ENCODE data around the gene EPHA6.

The EPHA6 gene

DNA sequence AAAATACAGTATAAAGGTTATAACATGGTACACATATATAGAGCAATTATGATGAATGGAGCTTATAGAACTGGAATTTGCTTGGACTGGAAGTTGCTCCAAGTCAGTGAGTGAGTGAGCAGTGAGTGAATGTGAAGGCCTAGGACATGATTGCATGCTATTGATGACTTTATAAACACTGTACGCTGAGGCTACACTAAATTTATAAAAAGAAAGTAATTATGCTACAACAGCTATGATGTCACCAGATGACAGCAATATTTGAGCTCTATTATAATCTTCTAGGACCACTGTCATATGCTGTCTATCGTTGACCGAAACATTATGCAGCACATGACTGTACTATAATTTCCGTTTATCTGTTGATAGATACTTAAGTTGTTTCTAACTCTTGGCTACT lies 463.3 kb downstream of the EPHA6 start:
- TF ChIP-seq POLR2A (IDR thresholded peaks at IDR 0.05; ENCODE audit: low read length) = no peak
- TF ChIP-seq GATA1 (IDR thresholded peaks at IDR 0.05; ENCODE audit: low read depth, low read length) = no peak
- no peak for DNase-seq

DNA sequence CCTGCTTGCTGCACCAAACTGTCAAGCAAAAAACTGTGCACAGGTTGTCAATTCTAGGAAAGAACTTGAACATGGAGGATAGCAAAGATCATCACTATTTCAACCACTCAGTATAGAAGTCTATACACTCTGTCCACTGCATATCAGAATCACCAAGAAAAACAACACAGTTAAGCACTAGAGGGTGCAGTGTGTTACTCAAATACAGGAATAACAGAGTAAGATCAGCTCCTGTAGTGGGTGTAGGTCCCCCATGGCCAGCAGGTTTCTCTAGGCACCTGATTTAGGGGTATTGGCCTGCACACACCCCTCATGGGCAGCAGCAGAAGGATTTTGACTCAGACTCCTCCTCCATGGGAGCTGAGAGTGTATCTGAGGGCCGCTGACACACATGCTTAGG lies 464.1 kb downstream of the EPHA6 start:
- no peak for TF ChIP-seq POLR2A (IDR thresholded peaks at IDR 0.05; ENCODE audit: low read length)
- TF ChIP-seq GATA1 (IDR thresholded peaks at IDR 0.05; ENCODE audit: low read depth, low read length) = no peak

DNA sequence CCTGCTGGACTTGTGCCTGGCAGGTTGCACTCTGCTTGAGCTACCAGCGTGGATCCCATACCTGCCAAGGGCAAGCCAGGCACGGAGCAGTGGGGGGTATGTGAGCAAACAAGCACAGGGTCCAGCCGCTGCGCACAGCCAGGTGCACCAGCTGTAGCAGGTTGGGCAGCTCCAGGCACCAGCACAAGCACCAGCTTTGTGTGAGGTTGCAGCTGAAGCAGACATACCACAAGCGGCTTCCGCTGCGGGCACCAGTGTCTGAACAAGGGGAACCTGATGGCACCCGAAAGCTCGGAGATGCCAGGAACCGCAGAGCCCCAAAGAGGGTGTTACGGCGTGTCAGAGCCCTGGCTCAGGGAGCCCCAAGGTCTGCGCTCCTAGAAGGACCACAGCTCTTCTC lies 477.5 kb downstream of the EPHA6 start:
- no peak for DNase-seq
- TF ChIP-seq POLR2A (IDR thresholded peaks at IDR 0.05; ENCODE audit: low read length) = no peak
- no peak for TF ChIP-seq GATA1 (IDR thresholded peaks at IDR 0.05; ENCODE audit: low read depth, low read length)

More for the DNA sequence above, 464.1 kb downstream of the EPHA6 start:
- no peak for DNase-seq

DNA sequence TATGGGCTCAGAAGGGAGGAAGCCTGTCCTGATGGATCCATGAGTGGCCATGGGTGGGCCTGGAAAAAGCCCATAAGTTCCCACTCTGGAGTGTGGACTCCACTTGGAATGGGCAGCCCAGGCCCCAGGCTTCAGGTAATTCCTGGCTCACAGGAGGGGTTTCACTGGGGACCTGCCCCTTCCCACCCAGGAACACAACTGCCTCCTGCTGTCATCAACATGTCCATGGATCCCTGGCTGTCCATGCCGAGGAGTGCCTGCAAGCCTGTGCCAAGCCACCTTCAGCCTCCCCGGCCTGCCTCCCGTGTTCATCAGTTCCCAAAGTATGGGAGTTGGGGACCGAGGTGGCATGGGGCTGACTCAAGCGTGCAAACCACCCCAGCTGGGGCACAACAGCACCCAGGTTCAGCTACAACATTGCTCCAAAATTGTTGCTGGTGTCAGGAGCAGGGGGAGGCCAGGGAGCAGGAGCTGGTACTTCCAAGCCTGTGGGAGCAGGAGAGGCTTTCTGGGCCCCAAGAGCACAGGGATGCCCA lies 479.3 kb downstream of the EPHA6 start:
- no peak for TF ChIP-seq POLR2A (IDR thresholded peaks at IDR 0.05; ENCODE audit: low read length)
- no peak for TF ChIP-seq GATA1 (IDR thresholded peaks at IDR 0.05; ENCODE audit: low read depth, low read length)

DNA sequence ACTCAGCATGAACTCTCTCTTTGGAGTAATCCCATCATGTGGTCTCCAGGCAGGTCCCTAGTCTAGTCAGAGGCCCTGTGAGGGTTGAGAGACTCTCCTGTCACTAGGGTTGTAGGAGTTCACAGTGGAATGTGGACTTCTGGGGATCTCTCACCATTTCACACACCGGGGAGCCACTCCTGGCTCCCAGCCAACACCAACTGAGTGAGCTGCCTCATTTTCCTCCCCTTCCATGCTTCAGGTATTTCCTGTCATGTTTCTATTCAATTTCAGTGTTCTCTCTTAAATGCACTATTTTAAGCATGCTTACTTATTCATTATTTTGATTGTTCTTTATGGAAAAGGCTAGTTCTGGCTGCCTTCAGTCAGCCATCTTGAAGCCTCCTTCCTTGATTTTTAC lies 482.6 kb downstream of the EPHA6 start:
- no peak for TF ChIP-seq GATA1 (IDR thresholded peaks at IDR 0.05; ENCODE audit: low read depth, low read length)
- TF ChIP-seq POLR2A (IDR thresholded peaks at IDR 0.05; ENCODE audit: low read length) = no peak
- DNase-seq = no peak

More for the DNA sequence above, 479.3 kb downstream of the EPHA6 start:
- no peak for DNase-seq

DNA sequence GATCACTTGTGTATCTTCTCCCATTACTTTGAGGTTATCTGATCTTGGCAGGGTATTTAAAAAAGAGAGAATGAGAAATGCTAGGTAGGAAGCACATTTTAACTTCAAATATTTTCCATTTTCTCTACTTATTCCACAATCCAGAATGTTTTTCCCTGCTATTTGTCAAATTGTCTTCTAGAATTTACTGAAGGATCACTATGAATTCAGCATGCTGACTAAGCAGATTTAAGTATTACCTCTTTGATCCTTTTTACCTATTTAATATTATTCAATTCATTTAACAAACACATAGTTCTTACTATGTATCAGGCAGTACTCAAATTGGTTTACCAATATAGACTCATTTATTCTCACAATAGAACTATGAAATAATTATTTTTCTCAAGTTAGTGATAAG lies 486.7 kb downstream of the EPHA6 start:
- DNase-seq = no peak
- TF ChIP-seq POLR2A (IDR thresholded peaks at IDR 0.05; ENCODE audit: low read length) (no peak), GATA1 (IDR thresholded peaks at IDR 0.05; ENCODE audit: low read depth, low read length) (no peak)

DNA sequence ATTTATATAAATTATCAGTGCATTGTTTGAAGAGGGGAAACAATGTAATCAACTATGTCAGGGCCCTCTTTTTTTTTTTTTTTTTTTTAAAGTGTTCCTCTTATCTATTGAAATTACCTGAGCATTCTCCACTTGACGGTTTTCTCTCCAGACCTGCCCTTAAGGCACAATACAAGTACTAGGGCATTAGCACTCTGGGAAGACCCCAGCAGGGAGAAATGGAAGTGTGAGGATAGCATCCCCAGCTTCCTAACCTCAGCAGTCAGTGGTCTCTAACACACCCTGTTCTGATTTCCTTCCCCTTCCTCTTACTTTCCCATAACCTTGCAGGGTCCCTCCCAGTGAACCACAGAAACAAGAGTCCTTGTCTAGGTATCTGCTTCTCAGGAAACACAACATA lies 491.8 kb downstream of the EPHA6 start:
- TF ChIP-seq GATA1 (IDR thresholded peaks at IDR 0.05; ENCODE audit: low read depth, low read length) (no peak), POLR2A (IDR thresholded peaks at IDR 0.05; ENCODE audit: low read length) (no peak)
- no peak for DNase-seq

DNA sequence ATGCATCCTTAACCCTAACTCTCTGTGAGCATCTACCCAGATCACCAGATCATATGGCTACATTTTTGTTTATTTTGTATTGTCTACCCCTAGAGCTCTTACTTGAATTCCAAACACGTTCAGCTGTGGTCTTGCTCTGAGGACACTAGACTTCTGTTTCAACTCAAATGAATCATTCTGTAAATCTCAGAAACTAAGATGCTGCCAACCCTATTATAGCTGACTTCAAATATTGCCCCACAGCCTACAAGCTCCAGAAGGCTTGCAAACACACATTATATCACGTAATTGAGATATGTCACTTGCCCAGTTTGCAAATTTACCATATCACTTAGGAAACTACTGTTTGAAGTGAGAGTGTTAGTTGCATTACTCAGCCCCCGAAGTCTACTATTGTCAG lies 524.0 kb downstream of the EPHA6 start:
- no peak for TF ChIP-seq POLR2A (IDR thresholded peaks at IDR 0.05; ENCODE audit: low read length)
- no peak for TF ChIP-seq GATA1 (IDR thresholded peaks at IDR 0.05; ENCODE audit: low read depth, low read length)
- no peak for DNase-seq

DNA sequence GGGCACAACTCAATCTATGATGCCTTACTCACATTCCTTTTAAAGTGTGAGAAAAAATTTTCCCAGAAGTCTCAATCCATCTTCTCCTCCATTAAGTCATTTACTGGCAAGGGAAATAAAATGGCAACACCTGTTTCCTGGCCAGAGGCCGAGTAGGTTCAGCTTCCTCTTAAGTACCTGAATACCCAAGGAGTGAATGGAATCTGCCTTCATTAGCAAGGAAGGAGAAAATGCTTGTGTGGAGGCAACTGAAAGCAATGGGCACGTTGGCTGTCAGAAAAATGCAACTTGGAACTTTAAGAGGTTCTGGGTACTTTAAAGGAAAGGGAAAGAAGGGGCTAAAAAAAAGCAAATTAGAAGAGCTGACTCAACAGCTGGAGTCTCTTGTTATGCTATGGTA lies 526.5 kb downstream of the EPHA6 start:
- TF ChIP-seq POLR2A (IDR thresholded peaks at IDR 0.05; ENCODE audit: low read length) = no peak
- TF ChIP-seq GATA1 (IDR thresholded peaks at IDR 0.05; ENCODE audit: low read depth, low read length) = no peak
- no peak for DNase-seq

DNA sequence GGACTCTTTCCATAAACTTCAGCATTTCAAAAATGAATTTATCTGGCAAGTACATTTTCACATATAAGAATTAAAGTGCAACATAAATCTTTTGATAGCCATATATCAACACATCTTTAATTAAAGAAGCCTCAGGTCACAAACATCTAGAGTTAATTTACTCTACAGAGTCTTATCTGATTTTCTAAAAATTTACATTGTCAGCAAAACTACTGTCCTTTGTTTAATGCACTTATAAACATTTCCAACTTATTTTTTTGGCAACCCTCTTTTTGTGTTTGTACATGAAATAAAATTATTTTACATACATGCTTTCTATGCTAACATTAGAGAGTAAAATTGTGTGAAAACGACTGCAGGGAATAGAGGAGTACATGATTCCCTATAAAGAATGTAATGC lies 533.4 kb downstream of the EPHA6 start:
- TF ChIP-seq POLR2A (IDR thresholded peaks at IDR 0.05; ENCODE audit: low read length) (no peak), GATA1 (IDR thresholded peaks at IDR 0.05; ENCODE audit: low read depth, low read length) (no peak)
- DNase-seq = no peak

DNA sequence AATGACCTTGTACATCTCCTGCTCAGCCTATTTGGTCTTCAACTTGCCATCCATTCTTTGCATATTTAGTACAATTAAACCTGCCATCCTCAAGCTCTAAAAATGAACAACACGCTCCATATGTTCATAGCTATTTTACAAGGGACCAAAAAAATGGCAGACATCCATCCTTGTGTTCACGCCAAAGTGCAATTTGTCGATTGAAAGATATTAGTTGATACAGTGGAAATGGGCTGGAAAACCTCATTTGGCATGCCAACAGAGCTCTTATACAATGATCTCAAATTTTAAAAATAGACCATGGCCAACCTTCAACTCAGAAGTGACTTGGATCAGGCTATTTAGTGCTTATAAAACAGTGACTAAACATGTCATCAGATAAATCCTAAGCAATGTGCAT lies 536.6 kb downstream of the EPHA6 start:
- no peak for DNase-seq
- TF ChIP-seq POLR2A (IDR thresholded peaks at IDR 0.05; ENCODE audit: low read length) (no peak), GATA1 (IDR thresholded peaks at IDR 0.05; ENCODE audit: low read depth, low read length) (no peak)

DNA sequence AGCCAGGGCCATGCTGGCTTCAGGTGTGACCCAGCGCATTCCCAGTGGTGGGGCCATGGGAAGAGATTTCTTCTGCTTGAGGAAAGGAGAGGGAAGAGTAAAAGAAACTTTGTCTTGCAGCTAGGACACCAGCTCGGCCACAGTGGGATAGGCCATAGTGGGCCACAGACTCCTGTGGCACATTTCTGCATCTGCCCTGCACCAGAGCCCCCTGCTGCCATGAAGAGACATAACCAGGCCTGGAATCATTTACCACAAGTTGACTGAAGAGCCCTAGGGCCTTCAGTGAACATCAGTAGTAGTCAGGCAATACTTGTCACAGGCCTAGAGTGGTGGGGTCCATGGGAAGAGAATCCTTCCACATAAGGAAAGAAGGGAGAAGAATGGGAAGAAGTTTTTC lies 538.8 kb downstream of the EPHA6 start:
- TF ChIP-seq GATA1 (IDR thresholded peaks at IDR 0.05; ENCODE audit: low read depth, low read length) (no peak), POLR2A (IDR thresholded peaks at IDR 0.05; ENCODE audit: low read length) (no peak)
- DNase-seq = no peak

DNA sequence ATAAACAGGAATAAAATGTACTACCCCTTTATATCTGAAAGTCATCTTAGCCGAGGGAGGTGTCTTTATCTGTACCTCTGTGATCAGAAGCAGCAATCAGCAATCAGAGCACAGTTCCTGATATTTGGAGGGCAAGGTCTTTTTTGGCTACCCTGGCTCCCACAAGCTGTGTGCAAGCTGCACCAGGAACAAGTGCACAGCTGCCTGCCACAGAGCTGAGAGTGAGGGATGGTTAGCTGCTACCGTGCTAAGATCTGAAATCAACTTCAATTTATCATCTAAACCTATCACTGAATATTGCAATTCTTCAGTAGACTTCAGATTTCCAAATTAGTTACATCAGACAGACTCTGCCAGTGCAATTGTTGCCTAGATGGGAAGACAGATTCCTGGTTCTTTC lies 545.6 kb downstream of the EPHA6 start:
- DNase-seq = no peak
- TF ChIP-seq POLR2A (IDR thresholded peaks at IDR 0.05; ENCODE audit: low read length) (no peak), GATA1 (IDR thresholded peaks at IDR 0.05; ENCODE audit: low read depth, low read length) (no peak)

DNA sequence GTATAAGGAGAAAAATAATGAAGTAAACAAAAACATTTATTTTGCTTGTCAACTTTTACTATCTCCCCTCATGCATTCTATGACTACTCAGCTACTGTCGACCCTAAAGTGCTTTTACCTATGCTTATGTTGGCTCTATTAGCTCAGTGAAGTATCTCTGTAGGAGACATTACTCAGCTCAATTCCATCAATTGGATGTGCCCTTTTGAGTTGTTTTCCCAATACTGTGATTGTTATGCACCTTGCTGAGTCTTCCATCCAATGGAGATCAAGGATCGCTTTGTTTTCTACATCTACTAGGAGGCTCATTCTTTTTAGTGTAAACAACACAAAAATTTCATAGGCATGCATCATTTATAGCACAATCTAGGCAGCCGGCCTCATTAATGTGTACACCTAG lies 546.4 kb downstream of the EPHA6 start:
- no peak for DNase-seq
- no peak for TF ChIP-seq GATA1 (IDR thresholded peaks at IDR 0.05; ENCODE audit: low read depth, low read length)
- no peak for TF ChIP-seq POLR2A (IDR thresholded peaks at IDR 0.05; ENCODE audit: low read length)

DNA sequence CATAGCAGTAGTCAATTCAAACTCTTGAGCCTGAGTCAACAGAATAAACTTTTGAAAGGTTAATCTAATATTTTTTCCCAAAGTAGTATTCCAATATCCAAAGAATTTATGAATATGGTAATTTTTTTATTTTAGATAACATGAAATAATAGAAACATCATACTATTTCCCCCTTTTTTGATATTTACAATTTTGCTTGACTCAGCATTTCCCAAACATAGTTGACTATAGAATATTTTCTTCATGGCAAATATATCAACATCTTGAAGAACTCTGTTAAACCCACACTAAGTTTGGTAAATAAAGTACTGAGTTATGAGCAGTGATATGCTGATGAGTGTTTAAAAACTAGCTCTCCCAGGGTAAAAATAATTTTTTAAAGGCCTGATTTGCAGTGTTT lies 570.2 kb downstream of the EPHA6 start:
- TF ChIP-seq POLR2A (IDR thresholded peaks at IDR 0.05; ENCODE audit: low read length) (no peak), GATA1 (IDR thresholded peaks at IDR 0.05; ENCODE audit: low read depth, low read length) (no peak)

DNA sequence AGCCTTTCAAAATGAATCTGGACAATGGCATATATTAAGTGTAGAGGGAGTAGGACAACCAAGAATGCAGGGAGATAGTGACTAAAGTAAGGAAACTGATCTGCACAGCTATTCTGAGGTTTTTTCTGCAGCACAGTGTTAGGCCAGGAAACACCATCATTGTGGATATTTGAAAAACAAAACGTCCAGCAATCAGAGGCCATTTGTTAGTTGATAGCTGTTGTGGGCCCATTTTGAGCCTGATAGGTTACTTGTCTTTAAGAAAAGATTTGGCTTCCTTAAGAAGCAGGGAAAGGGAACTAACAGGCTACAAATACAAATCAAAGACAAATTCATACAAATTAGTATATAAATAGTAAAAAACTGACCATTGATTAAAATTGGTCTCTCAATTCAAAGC lies 574.4 kb downstream of the EPHA6 start:
- TF ChIP-seq GATA1 (IDR thresholded peaks at IDR 0.05; ENCODE audit: low read depth, low read length) (no peak), POLR2A (IDR thresholded peaks at IDR 0.05; ENCODE audit: low read length) (no peak)
- DNase-seq = no peak

More for the DNA sequence above, 570.2 kb downstream of the EPHA6 start:
- DNase-seq = no peak

All from erythroblast (primary cell).